ENCODE measurements around the gene RGS3.

GRCh38 chr9:113613815-113614413, 150.4 kb downstream of the RGS3 start:
- TF ChIP-seq POLR2AphosphoS5 (IDR thresholded peaks at IDR 0.05) (no peak), CTCF (IDR thresholded peaks at IDR 0.05) (no peak), POLR2A (IDR thresholded peaks at IDR 0.05) (no peak), EP300 (IDR thresholded peaks at IDR 0.05) (no peak)

All from gastroesophageal sphincter (tissue), 3 donors.